Measurements from ENCODE around the gene MICAL2. TPM values are rescaled to one million over a fixed set of nuclear protein-coding genes. Genes with fewer than 3 reads are reported as not detected.

MICAL2 gene
- total and polyA plus RNA-seq, 2 donors (not counting 3 experiments of a cell fraction or from before 2014, with no cell fraction given), result 67.6 to 200 TPM

DNA sequence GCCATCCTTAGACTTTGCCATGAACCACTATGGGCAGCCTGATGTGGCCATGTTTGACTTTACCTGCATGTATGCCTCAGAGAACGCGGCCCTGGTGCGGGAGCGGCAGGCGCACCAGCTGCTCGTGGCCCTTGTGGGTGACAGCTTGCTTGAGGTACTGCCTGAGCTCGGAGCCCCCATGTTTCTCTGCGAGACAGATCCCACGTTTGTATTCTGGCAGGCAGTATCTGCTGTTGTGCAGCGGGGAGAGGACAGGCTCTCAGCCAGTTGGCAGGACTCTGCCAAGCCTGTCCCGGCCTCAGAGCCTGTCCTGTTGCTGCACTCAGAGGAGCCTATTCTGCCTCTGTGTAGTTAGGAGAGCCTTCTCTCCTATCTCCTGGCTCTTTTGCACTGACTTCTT lies 109.9 kb downstream of the MICAL2 start:
- no peaks in the 10 kb centered on the region for H3K9me1 ChIP-seq (replicated peaks; ENCODE audit: control insufficient read depth, extremely low read depth, insufficient read depth, low read length)
- H3K9ac ChIP-seq (replicated peaks; ENCODE audit: extremely low read depth, insufficient read depth, low read length), result peak overlapping the region; percentile 4
- H3K4me2 ChIP-seq (ENCODE audit: insufficient read depth, low read length), result no peak overlapping the region
- FAIRE-seq (no peak), DNase-seq (ENCODE audit: low read depth, low spot score) (peak; percentile 50)
- peaks cover 6 to 13% of the 10 kb centered on the region in 2 experiments for H3K36me3 ChIP-seq (ENCODE audit: control insufficient read depth in 2 of 2, extremely low read depth in 1 of 2, insufficient read depth in 2 of 2, low read length in 2 of 2)
- dilution Hi-C loops (cut with MboI; ENCODE audit: extremely low pct_ligation_motif_present, low sequenced_read_pairs), result no loop called here
- no peaks in the 10 kb centered on the region for H3K27me3 ChIP-seq (ENCODE audit: control insufficient read depth in 2 of 2, insufficient read depth in 2 of 2, low read length in 2 of 2)
- ChIA-PET CTCF (interaction anchor here (0.9 to 3.5 kb wide), 15 partner anchors 9 to 421 kb away, joined by 3 to 26 read pairs (median 7); no protein-coding TSS in a partner anchor), POLR2A (interaction anchor here (1.3 to 2.1 kb wide), 2 partner anchors 19 to 38 kb away, joined by 5 to 8 read pairs; no protein-coding TSS in a partner anchor)
- no TSS peak for BruUV-seq (replicated peaks)
- no peak overlapping the region for H2AFZ ChIP-seq (ENCODE audit: low read depth, low read length)
- no peaks in the 10 kb centered on the region for H3K79me2 ChIP-seq (ENCODE audit: control insufficient read depth, insufficient read depth, low read length)
- no peak overlapping the region for H3K4me3 ChIP-seq (replicated peaks in 1 of 3; ENCODE audit: insufficient read depth in 1 of 3, low read depth in 1 of 3, low read length in 3 of 3)
- H3K9me3 ChIP-seq (replicated peaks; ENCODE audit: control insufficient read depth, insufficient read depth, low read length), result no peaks in the 10 kb centered on the region
- TF ChIP-seq GATA2 (IDR thresholded peaks at IDR 0.05; ENCODE audit: insufficient read depth, insufficient read length, low read depth, low read length), result no peak
- TF ChIP-seq EZH2 (IDR thresholded peaks at IDR 0.05; ENCODE audit: borderline replicate concordance, low read depth, low read length, severe bottlenecking), result no peak
- TF ChIP-seq, protein P1, sequence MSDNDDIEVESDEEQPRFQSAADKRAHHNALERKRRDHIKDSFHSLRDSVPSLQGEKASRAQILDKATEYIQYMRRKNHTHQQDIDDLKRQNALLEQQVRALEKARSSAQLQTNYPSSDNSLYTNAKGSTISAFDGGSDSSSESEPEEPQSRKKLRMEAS (IDR thresholded peaks at IDR 0.05; ENCODE audit: insufficient read depth, insufficient read length), result no peak
- TF ChIP-seq, protein P2, sequence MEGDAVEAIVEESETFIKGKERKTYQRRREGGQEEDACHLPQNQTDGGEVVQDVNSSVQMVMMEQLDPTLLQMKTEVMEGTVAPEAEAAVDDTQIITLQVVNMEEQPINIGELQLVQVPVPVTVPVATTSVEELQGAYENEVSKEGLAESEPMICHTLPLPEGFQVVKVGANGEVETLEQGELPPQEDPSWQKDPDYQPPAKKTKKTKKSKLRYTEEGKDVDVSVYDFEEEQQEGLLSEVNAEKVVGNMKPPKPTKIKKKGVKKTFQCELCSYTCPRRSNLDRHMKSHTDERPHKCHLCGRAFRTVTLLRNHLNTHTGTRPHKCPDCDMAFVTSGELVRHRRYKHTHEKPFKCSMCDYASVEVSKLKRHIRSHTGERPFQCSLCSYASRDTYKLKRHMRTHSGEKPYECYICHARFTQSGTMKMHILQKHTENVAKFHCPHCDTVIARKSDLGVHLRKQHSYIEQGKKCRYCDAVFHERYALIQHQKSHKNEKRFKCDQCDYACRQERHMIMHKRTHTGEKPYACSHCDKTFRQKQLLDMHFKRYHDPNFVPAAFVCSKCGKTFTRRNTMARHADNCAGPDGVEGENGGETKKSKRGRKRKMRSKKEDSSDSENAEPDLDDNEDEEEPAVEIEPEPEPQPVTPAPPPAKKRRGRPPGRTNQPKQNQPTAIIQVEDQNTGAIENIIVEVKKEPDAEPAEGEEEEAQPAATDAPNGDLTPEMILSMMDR (IDR thresholded peaks at IDR 0.05; ENCODE audit: extremely low read depth in 1 of 2, insufficient read depth in 1 of 2, low read depth in 1 of 2, low read length in 2 of 2), result no peak
- TF ChIP-seq POLR2AphosphoS5 (IDR thresholded peaks at IDR 0.05; ENCODE audit: insufficient read depth, low read depth, low read length), result no peak
- no peak for TF ChIP-seq FOS (IDR thresholded peaks at IDR 0.05; ENCODE audit: borderline replicate concordance, insufficient read depth, low read length)
- no peak for TF ChIP-seq POLR2A (IDR thresholded peaks at IDR 0.05; ENCODE audit: low read depth, low read length)
- TF ChIP-seq MYC (IDR thresholded peaks at IDR 0.05; ENCODE audit: low read depth, low read length), result no peak
- TF ChIP-seq JUN (IDR thresholded peaks at IDR 0.05; ENCODE audit: borderline replicate concordance, insufficient read depth, insufficient read length, low read depth), result no peak
- intact Hi-C loops (cut with micrococcal nuclease), result loop anchor here (1.0 kb wide), 2 partner anchors 13 to 19 kb away; no protein-coding TSS in a partner anchor
- H3K27ac ChIP-seq (ENCODE audit: insufficient read depth, low read depth, low read length), result peak overlapping the region; percentile 50
- H4K20me1 ChIP-seq (replicated peaks; ENCODE audit: control insufficient read depth, extremely low read depth, insufficient read depth, low read length), result no peaks in the 10 kb centered on the region
- H3K4me1 ChIP-seq (ENCODE audit: control insufficient read depth, extremely low read depth, insufficient read depth, low read length), result peaks cover 68% of the 10 kb centered on the region

All from endothelial cell of umbilical vein (primary cell).